ENCODE measurements around the gene YBX2.

YBX2 gene

GRCh38 chr17:7295230-7296180, 1.1 kb upstream of the YBX2 start:
- no peak for DNase-seq

- no peak for DNase-seq
Observed at GRCh38 chr17:7293816-7294613, 424 bp downstream of the YBX2 start.

- DNase-seq: no peak
Observed at GRCh38 chr17:7293159-7293558, 1.3 kb downstream of the YBX2 start.

GRCh38 chr17:7292729-7293128, 1.7 kb downstream of the YBX2 start:
- no peak for DNase-seq

GRCh38 chr17:7292194-7292593, 2.2 kb downstream of the YBX2 start:
- DNase-seq: no peak

GRCh38 chr17:7290685-7291084, 3.8 kb downstream of the YBX2 start:
- no peak for DNase-seq

GRCh38 chr17:7290166-7290565, 4.3 kb downstream of the YBX2 start:
- DNase-seq: no peak

- no peak for DNase-seq
Observed at GRCh38 chr17:7289256-7290032, 5.0 kb downstream of the YBX2 start.

- DNase-seq: no peak
Observed at GRCh38 chr17:7285679-7286078, 8.8 kb downstream of the YBX2 start.

- no peak for DNase-seq
Observed at GRCh38 chr17:7284911-7285310, 9.5 kb downstream of the YBX2 start.

- no peak for DNase-seq
Observed at GRCh38 chr17:7283471-7284216, 10.8 kb downstream of the YBX2 start.

GRCh38 chr17:7282752-7283321, 11.6 kb downstream of the YBX2 start:
- no peak for DNase-seq

- DNase-seq: no peak
Observed at GRCh38 chr17:7281953-7282751, 12.3 kb downstream of the YBX2 start.

- DNase-seq: no peak
Observed at GRCh38 chr17:7281074-7281952, 13.1 kb downstream of the YBX2 start, which contains the start of gene SLC2A4. TSS of gene SLC2A4 (plus strand) at chr17:7281718. CDS start at chr17:7281935, 217 bp downstream.

- no peak for DNase-seq
Observed at GRCh38 chr17:7280519-7281073, 13.8 kb downstream of the YBX2 start.

GRCh38 chr17:7279448-7279847, 15.0 kb downstream of the YBX2 start:
- DNase-seq: no peak

- no peak for DNase-seq
Observed at GRCh38 chr17:7266784-7267183, 27.7 kb downstream of the YBX2 start.

- DNase-seq: no peak
Observed at GRCh38 chr17:7263801-7264078, 30.7 kb downstream of the YBX2 start.

- DNase-seq: no peak
Observed at GRCh38 chr17:7262935-7263800, 31.3 kb downstream of the YBX2 start.
